HG03139 (cell line): ENCODE results near the gene SYNPO2.
"Not testable (repeated sequence)": the region's sequence is repeated elsewhere in the genome, so short reads cannot be mapped to it uniquely, and the experiment has no call there.

Experiments
- ATAC-seq: cut with Tn5 transposase; IDR thresholded peaks from one replicate; pipeline ENCODE4 v1.9.1; 2021; ENCODE audit not compliant: unreplicated experiment

Gene SYNPO2

DNA sequence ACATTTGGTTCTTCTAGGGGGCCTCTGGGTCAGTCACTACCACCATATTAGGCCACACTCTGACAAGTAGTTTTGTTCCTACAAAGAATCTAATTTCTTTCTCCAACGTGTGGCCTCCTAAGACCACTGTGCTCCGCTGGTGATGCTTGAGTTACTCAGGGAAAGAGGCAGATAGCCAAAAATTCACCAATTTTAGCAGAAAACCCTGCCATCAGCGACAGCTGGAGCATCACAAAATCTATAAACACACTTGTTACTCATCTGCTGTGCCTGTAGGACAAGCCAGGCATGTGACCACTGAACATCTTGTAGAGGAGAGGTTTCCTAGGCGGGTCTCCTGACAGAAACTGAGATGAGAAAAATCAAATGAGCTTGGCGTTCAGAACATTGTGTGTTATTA is 105.4 kb downstream of the SYNPO2 start:
- no peak for ATAC-seq

DNA sequence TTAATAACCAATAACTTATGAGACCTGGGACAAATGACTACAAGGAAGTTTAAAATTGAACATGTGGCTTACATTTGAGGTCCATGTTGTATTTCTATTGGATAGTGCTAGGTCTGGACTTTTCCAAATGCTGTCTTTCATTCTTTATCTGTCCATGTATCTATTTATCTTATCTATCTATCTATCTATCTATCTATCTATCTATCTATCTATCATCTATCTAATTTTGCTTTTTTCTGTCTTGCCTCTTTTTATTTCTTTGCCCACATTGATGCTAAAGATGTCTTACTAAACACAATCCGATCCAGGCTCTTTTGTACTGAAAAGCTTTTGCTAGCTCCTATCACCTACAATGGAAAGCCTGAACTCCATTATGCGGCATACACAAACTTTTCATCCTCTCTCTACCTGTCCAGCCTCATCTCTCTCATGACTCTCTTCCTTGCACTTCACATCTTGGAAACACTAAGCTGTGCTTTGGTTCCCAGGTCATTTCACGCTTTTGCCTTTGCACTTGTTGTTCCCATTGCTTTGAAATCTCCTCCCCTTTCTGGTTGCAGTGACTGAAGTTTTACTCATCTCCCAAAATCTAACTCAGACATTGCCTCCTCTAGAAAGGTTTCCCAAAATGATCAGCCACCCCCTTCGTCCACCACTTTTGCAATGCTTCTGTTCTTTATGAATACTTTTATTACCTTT is 107.2 kb downstream of the SYNPO2 start:
- no peak for ATAC-seq

DNA sequence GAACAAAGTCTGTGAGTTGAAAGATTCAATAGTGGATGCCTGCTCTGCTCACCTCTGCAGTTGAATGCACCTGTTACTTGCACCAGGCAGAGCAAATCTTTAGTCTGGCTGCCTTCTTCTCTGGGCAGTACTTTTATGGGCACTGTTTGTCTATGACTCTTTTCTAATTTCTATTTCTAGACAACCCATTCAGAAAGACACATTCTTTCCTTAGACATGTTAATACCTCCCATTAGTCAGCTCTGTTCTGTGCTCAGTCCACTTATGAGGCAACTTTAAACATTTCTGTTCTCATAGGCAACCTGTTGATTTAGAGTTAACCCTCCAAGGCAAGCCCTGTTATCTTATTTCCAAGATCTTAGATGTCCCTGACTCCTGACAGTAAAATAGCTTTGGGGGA is 108.9 kb downstream of the SYNPO2 start:
- ATAC-seq = no peak

DNA sequence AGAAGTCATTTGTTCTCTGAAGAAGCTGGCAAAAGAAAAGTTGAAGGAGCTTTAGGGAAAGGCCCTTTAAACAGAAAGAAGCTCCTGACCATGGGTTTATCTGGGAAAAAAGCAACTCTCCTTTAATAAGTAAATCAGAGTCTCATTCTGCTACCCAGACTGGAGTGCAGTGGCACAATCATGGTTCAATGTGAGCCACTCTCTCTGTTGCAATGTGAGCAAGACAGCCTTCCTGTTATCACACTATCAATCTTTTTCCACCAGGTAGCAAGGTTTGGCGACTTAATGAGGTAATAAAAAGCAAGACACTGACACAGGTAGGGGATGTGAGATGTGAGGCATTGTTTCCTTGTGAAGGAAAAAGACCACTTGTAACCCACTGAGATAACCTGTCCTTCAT is 111.3 kb downstream of the SYNPO2 start:
- ATAC-seq = no peak

DNA sequence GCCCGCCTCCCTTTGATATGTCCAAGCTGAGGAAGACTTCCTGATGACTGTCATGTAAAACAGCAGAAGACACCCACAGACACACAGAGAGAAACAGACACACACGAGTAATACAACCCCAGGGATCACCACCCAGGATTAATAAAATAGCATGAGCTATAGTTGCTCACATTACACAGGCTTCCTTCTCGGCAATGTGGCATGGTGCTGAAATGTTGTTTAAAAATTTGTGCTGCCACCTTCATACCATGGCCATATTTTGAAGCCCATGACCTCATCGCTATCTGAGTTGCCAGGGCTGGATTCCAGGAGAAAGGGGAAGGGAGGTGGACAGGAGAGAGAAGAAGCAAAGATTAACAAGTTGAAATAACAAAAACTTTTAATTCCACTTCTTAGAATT is 111.7 kb downstream of the SYNPO2 start:
- ATAC-seq = no peak

DNA sequence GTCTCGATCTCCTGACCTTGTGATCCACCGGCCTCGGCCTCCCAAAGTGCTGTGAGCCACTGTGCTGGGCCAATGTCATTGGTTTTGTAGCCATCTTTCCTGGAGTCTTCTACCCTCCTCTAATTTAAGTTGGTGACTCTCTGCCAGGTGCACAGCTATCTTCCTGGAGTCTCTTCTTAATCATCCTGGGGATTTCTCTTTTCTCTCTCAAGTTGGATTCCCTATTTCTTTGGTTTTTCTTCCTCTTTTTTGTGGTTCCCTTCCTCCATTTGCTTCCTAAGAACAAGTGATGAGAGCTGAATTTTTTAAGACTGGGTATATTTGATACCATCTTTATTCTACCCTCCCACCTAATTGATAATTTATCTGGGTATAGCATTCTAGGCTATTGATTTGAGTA is 113.8 kb downstream of the SYNPO2 start:
- ATAC-seq = no peak

DNA sequence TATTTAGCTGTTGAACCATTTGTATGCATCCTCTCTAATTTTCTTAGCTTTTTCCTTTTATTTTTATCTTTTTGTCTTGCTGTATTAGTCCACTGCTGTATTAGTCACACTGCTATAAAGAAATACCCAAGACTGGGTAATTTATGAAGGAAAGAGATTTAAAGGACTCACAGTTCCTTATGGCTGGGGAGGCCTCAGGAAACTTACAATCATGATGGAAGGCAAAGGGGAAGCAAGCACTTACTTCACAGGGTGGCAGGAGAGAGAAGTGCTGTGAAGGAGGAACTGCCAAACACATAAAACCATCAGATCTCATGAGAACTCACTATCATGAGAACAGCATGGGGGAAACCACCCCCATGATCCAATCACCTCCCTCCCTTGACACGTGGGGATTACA is 114.3 kb downstream of the SYNPO2 start:
- ATAC-seq = not testable (repeated sequence)

DNA sequence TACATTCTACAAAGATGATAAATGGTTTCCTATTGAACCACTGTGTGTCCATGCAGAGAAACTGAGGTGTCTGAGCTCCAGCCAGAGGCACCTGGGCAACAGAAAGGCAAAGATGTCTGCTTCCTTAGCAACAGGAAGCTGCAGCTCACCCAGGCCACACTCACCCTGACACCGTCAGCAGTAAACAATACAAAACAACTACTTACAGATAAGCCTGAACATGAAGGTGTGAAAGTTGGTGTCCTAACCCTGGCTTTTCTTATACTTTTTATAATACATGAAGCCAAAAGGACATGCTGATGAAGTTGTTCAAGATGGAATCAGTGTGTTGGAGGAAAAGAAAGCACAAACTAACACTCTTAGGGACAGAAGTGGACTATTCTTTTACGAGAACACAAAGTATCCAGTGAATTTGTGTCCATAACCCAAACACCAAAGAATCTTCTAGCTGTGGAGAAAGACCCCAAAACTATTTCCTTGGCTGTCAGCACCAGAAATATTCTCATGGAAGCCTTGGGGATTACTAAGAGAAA is 117.3 kb downstream of the SYNPO2 start:
- no peak for ATAC-seq

DNA sequence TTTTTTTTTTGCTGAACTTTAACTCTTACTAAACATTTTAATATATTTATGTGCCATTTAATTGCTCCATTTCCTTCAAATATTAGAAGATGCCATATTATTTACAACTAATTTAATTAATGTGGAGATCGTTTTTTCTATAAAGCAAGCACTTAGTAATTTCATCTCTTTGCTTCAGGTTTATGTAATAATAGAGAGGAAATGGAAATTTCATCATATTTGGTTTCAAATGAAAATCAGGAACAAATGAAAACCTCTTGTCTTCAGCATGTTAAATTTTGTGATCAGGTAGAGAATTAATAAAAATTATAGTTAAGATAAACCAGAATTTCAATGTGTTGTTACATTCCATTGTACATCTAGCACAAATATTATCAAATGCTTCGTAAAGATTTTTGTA is 120.1 kb downstream of the SYNPO2 start:
- no peak for ATAC-seq

DNA sequence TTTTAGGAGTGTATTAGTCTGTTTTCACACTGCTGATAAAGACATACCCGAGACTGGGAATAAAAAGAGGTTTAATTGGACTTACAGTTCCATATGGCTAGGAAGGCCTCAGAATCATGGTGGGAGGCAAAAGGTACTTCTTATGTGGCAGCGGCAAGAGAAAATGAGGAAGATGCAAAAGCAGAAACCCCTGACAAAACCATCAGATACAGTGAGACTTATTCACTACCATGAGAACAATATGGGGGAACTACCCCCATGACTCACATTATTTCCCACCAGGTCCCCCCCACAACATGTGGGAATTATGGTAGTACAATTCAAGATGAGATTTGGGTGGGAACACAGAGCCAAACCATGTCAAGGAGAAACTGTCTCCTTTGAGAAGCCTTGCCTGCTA is 121.6 kb downstream of the SYNPO2 start:
- not testable (repeated sequence) for ATAC-seq

DNA sequence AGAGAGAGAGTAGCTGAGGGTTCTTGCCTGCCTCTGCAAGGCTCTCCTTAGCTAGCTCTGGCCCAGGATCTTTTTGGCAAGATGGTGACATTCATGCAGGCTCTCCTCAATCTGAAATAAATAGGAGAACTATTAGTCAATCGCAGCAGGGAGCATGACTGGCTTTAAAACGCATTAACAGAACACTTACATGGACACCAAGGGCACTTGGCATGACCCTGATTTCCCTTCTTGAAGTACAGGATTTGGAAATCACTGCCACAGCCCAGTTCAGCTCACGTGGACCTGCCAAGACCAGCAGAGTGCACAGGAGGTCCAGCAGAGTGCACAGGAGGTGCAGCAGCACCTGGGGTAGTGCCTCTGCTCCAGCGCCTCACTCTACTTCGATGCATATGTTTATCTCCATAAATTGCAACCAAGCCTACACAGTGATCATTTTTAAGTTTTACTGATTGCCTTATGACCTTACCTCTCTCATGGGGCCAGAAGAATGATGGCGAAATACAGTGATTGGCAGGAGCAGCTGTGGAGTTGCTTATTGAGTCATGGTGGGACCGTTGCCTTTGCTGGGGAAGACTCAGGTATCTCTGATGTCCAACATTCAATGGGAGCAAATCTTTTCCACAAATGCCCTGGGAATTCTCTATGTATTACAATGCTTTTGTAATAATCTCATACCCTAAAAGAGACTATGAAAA is 122.4 kb downstream of the SYNPO2 start:
- ATAC-seq = no peak

DNA sequence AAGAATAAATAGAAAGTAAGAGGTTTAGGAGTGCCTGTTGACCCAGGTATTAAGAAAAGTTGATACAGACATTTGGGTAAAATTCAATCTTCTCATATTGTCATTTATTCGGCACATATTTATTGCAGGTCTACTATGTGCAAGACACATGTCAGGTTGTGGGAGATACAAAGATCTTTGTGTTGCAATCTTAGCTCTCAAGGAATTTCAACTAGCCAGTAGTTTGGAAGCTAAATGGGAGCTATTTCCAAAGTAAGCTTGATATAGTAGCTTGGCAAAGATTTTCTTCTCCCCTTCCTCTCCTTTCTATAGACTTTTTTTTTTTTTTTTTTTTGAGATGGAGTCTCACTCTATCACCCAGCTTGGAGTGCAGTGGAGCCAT is 122.9 kb downstream of the SYNPO2 start:
- no peak for ATAC-seq

DNA sequence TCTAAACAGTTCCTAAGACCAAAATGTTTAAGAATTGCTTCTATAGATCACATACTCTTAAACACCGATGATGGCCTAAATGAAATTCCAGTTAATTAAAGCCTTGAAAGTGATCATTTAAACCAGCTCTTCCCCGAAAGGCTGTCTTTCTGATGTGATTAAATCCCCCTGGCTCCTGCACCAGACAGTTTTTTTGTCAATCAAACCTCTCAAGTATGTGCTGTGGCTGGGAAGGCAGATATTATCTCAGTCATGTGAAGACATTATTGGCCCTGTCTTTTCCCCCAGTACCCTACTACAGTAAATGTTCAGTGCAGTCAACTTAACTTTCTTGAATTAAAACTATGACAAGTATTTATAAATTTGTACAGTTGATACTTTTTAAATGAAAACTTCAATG is 126.0 kb downstream of the SYNPO2 start:
- no peak for ATAC-seq

DNA sequence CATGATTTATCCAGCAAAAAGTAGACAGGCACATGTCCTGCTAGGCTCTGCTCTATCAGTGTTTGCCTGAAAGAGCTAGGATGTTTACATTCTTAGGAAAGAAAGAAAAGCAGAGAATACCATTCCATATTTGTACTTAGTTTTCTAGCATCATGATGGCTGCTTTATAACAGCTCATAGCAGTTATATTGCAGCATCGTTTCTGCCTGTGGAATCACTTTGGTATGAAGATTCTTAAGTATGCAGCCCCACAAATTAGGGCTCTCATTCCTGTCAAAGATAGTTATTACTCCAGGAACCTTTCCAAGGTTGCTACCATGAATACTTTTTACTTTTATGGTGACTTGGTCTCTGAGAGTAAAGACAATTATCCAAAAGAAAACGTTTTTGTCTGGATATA is 128.0 kb downstream of the SYNPO2 start:
- ATAC-seq = no peak

DNA sequence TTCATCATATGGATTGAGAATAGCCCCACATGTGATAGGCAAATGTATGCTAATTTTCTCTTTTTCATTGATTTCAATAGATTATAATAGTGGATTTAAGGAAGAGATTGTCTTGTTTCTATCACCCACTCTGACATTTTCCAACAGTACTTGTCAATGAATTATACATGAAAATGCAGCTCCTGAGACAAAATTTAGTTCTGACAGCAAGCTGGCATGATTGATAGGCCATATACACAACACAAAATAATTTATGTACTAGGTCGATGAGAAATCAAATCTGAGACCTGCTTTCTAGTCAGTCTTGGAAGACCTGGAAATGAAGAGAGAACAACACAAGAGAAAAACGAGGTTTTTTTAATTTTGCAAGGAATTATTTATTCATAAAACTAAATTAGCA is 129.0 kb downstream of the SYNPO2 start:
- ATAC-seq = no peak

DNA sequence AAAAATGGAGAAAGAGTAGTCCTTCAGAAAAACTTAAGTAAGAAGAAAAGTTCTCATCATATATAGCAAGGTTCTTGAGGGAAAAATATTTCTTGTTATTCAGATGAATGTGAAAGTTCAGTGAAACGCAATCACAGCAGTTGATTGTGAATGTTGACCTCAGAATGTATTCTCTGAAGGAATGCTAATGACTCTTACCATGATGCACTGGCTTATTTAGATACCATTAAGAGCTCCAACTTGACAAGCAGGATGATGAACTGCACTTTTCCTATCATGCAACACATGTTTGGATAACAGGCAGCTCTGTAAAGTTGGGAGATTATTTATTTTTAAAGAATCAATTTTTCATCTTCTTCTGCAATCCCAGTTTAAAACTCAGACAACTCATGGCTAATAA is 131.5 kb downstream of the SYNPO2 start:
- ATAC-seq = no peak

DNA sequence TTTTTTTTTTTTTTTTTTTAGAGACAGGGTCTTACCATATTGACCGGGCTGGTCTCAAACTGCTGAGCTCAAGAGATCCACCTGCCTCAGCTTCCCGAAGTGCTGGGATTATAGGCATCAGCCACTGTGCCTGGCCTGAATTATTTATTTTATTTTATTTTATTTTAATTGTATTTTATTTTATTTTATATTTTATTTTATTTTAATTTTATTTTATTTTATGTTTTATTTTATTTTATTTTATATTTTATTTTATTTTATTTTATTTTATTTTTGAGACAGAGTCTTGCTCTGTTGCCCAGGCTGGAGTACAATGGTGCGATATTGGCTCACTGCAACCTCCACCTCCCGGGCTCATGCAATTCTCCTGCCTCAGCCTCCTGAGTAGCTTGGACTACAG is 133.9 kb downstream of the SYNPO2 start:
- not testable (repeated sequence) for ATAC-seq

DNA sequence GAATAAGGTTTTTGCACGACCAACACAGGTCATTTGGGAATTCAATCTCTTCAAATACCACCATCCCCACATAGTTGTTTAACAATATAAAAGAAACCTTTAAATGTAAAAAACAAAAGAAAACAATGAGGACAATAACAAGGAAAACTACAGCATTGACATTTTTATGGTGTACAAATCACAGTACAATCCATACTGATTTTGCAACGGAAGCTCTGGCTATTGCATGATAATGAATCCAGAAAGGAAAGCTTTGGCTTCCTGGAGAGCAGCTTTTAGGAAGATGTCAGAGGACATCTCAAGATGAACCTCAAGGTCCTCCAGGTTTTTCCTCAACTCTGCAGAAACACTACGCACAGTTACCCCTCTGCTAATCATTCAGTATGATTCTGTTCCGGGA is 135.4 kb downstream of the SYNPO2 start:
- ATAC-seq = no peak

DNA sequence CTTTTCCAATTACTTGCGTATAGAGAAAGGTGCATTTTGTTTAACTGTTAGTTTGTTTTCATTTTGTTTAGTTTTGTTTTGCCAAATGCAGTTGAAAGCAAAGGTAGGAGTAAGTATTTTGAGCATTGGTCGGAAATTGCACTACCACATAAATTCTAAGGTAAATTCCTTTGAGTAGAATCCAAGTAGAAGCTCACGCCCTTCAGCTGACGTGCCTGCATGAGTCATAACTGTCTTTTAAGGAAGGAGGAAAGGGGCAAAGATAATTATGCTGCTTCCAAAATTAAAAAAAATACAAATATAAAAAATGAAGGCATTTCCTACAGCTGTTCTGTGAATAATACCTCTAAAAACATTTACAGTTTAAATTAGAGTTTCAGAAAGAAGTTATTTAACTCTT is 136.8 kb downstream of the SYNPO2 start:
- ATAC-seq = no peak

DNA sequence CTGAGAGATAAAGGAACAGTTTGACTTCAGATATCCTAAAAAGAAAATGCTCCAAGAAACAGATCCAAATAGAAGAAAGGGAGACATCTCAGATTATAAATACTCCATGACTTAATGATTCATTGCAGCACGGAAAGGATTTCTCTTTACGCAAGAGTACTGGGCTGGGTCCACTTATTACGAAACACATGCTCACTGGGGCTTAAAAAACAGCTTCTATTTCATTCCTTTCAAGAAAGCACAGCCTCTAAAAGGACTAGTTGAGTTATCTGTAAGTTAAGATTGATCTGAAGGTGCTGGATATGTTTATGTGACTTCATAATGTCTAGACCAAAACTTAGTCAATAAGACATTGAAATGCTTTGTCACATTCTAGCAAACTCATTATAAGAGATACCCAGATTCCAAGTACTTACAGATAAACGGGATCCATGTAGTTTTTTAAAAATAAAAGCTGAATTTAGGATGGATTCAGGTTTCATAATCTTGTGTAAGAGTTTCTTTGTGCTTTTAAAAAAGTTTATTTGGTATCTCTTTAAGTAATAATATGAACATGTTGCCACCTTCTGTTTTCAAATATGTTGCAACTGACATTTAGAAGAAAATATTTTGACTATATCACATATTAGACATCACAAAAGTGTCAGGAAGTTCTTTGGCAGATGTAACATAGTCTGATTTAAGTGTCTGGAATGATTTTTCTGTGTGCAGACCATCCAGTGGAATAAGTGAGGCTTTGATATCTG is 137.4 kb downstream of the SYNPO2 start:
- ATAC-seq = no peak

DNA sequence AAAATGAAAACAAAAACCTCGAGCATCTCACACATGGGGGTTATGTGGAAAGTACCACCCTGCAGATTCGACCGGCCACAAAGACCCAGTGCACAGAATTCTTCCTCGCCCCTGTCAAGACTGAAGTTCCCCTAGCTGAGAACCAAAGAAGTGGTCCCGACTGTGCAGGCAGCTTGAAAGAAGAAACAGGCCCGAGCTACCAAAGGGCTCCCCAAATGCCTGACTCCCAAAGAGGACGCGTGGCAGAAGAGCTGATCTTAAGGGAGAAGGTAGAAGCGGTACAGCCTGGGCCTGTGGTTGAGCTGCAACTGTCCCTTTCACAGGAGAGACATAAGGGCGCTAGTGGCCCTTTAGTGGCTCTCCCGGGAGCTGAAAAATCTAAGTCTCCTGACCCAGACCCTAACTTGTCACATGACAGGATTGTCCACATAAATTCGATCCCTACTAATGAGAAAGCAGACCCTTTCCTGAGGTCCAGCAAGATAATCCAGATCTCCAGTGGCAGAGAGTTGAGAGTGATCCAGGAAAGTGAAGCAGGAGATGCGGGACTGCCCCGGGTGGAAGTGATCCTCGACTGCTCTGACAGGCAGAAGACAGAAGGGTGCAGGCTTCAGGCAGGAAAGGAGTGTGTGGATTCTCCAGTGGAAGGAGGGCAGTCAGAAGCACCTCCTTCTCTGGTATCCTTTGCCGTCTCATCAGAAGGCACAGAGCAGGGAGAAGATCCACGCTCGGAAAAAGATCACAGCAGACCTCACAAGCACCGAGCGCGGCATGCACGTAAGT is 138.2 kb downstream of the SYNPO2 start:
- ATAC-seq = no peak
